IMR-90 (cell line): ENCODE results near the gene CDNF. TPM values are rescaled to one million over a fixed set of nuclear protein-coding genes. Genes with fewer than 3 reads are reported as not detected.

Experiments used
- ATAC-seq: fragments of 200-7000 bp; cut with Tn5 transposase; 2 replicates; pipeline ENCODE4 v1.9.1; 2020; ENCODE audit warnings: low read depth, mild to moderate bottlenecking, moderate library complexity
- BruUV-seq: library from RNA; stranded (reverse); fragments of 400-500 nt; replicated peaks from 2 replicates; lab custom pipeline; 2021; lab: Mats Ljungman, UMichigan
- CTCF ChIA-PET: fragments of 300-600 bp; formaldehyde crosslinking; extraction: SDS; loops from one replicate; lab custom pipeline; 2021; ENCODE audit warnings: antibody characterized with exemption; lab: Yijun Ruan, JAX
- POLR2A ChIA-PET: fragments of 300-600 bp; sonication (Branson Sonifier 250); formaldehyde crosslinking; loops from one replicate; lab custom pipeline; 2022; ENCODE audit warnings: antibody characterized with exemption; ENCODE audit not compliant: unreplicated experiment; lab: Charles Lee
- DNase-seq: peaks from one replicate; pipeline ENCODE4 v3.0.0; 2013
- H2AFZ ChIP-seq: replicated peaks from 2 replicates; pipeline ENCODE3; 2013; ENCODE audit warnings: low read length, mild to moderate bottlenecking; ENCODE audit not compliant: poor library complexity
- H2AK5ac ChIP-seq: 2 replicates; pipeline ENCODE4 v1.6.1; 2013; ENCODE audit warnings: low read depth, low read length, inconsistent platforms
- H2AK9ac ChIP-seq: replicated peaks from 2 replicates; pipeline ENCODE3; 2013; ENCODE audit warnings: mild to moderate bottlenecking, low read depth, low read length, moderate library complexity; ENCODE audit not compliant: poor library complexity
- H2BK120ac ChIP-seq: 2 replicates; pipeline ENCODE4 v1.6.1; 2013; ENCODE audit warnings: low read depth, low read length, inconsistent platforms
- H2BK15ac ChIP-seq: 3 replicates; pipeline ENCODE4 v1.6.1; 2013; ENCODE audit warnings: low read depth, low read length, inconsistent platforms
- H2BK20ac ChIP-seq: 2 replicates; pipeline ENCODE4 v1.6.1; 2013; ENCODE audit warnings: low read depth, mild to moderate bottlenecking, inconsistent platforms, low read length, moderate library complexity
- H2BK5ac ChIP-seq: 2 replicates; pipeline ENCODE4 v1.6.1; 2013; ENCODE audit warnings: mild to moderate bottlenecking, low read depth, low read length, inconsistent platforms; ENCODE audit not compliant: poor library complexity, severe bottlenecking
- H3K14ac ChIP-seq: replicated peaks from 2 replicates; pipeline ENCODE4 v1.6.1; 2013; ENCODE audit warnings: low read depth, low read length, inconsistent platforms
- H3K18ac ChIP-seq: 2 replicates; pipeline ENCODE4 v1.6.1; 2013; ENCODE audit warnings: low read depth, low read length, control low read depth
- H3K23ac ChIP-seq: 2 replicates; pipeline ENCODE4 v1.6.1; 2013; ENCODE audit warnings: low read depth, low read length, inconsistent platforms
- H3K27ac ChIP-seq: 2 replicates; pipeline ENCODE4 v1.5.1; 2013; ENCODE audit warnings: mild to moderate bottlenecking, control low read depth, low read length; ENCODE audit not compliant: insufficient read depth
- H3K27me3 ChIP-seq: 2 replicates; pipeline ENCODE4 v1.6.1; 2013; ENCODE audit warnings: low read length; ENCODE audit not compliant: control insufficient read depth, insufficient read depth
- H3K36me3 ChIP-seq: 2 replicates; pipeline ENCODE4 v1.6.1; 2013; ENCODE audit warnings: low read length, mixed read lengths; ENCODE audit not compliant: control insufficient read depth, insufficient read depth
- H3K4ac ChIP-seq: 2 replicates; pipeline ENCODE4 v1.6.1; 2013; ENCODE audit warnings: low read depth, low read length, inconsistent platforms
- H3K4me1 ChIP-seq: 2 replicates; pipeline ENCODE4 v1.6.1; 2013; ENCODE audit warnings: low read length, mixed read lengths; ENCODE audit not compliant: control insufficient read depth, insufficient read depth
- H3K4me2 ChIP-seq: 2 replicates; pipeline ENCODE4 v1.6.1; 2013; ENCODE audit warnings: low read depth, mild to moderate bottlenecking, control low read depth, low read length, moderate library complexity
- H3K4me3 ChIP-seq: 2 replicates; pipeline ENCODE4 v1.5.1; 2013; ENCODE audit warnings: low read depth, mild to moderate bottlenecking, control low read depth, low read length, moderate library complexity; ENCODE audit not compliant: insufficient read depth
- H3K56ac ChIP-seq: 2 replicates; pipeline ENCODE4 v1.6.1; 2013; ENCODE audit warnings: low read length, inconsistent platforms; ENCODE audit not compliant: insufficient read depth; ENCODE audit errors: extremely low read depth
- H3K79me1 ChIP-seq, 2 experiments: 2 replicates each; pipeline ENCODE4 v1.6.1; 2013; ENCODE audit warnings: low read length in 2 of 2, inconsistent platforms in 1 of 2, low read depth in 1 of 2
- H3K9ac ChIP-seq: 2 replicates; pipeline ENCODE4 v1.6.1; 2013; ENCODE audit warnings: low read depth, low read length, control low read depth
- H3K9me1 ChIP-seq: 2 replicates; pipeline ENCODE4 v1.6.1; 2013; ENCODE audit warnings: low read length, inconsistent platforms; ENCODE audit not compliant: insufficient read depth
- H3K9me3 ChIP-seq: 2 replicates; pipeline ENCODE4 v1.6.1; 2013; ENCODE audit warnings: low read length; ENCODE audit not compliant: control insufficient read depth, insufficient read depth
- H4K20me1 ChIP-seq: 2 replicates; pipeline ENCODE4 v1.6.1; 2013; ENCODE audit warnings: low read length, inconsistent platforms; ENCODE audit not compliant: insufficient read depth
- H4K5ac ChIP-seq: 2 replicates; pipeline ENCODE4 v1.6.1; 2013; ENCODE audit warnings: mild to moderate bottlenecking, low read depth, low read length, control low read depth
- H4K8ac ChIP-seq, 2 experiments: 2 replicates each; pipeline ENCODE4 v1.6.1; 2013; ENCODE audit warnings: low read depth in 2 of 2, low read length in 2 of 2, control low read depth in 1 of 2, inconsistent platforms in 1 of 2
- H4K91ac ChIP-seq: 2 replicates; pipeline ENCODE4 v1.6.1; 2013; ENCODE audit warnings: low read depth, low read length, inconsistent platforms; ENCODE audit not compliant: insufficient read depth
- MAFK ChIP-seq: IDR thresholded peaks from 2 replicates; pipeline ENCODE4 v1.6.1; 2012; ENCODE audit warnings: low read depth, low read length, improper control_type of control experiment
- RCOR1 ChIP-seq: IDR thresholded peaks from 2 replicates; pipeline ENCODE4 v1.6.1; 2012; ENCODE audit warnings: mild to moderate bottlenecking, low read length, improper control_type of control experiment; ENCODE audit not compliant: insufficient replicate concordance
- WGBS, 2 experiments: methylation state at CpG; one replicate each; pipeline versions ENCODE4 v1.1.5 to v1.1.7; 2013; ENCODE audit warnings: missing lambda C conversion rate in 2 of 2; ENCODE audit not compliant: insufficient read length in 1 of 2; ENCODE audit errors: extremely low coverage in 2 of 2; 5-methylcytosine and 5-hydroxymethylcytosine counted together
- dilution Hi-C: fragments of 300-500 bp; cut with HindIII; formaldehyde crosslinking; loops from one replicate; pipeline ENCODE4 v1.14.3; 2018; ENCODE audit warnings: low sequenced_read_pairs; ENCODE audit not compliant: unreplicated experiment
- in situ Hi-C: fragments of 300-500 bp; cut with MboI; formaldehyde crosslinking; loops from 3 replicates; pipeline ENCODE4 v1.14.3; 2019; ENCODE audit warnings: low sequenced_read_pairs, inconsistent platforms, mixed read lengths
- intact Hi-C: fragments of 100-400 bp; cut with micrococcal nuclease; formaldehyde crosslinking; loops from 2 replicates; pipeline ENCODE4 v1.10.0; 2022
- polyA plus RNA-seq, 3 experiments: library from polyadenylated mRNA; depleted of rRNA; stranded (reverse); fragments of >200 nt; gene quantifications; 2 replicates each; pipeline ENCODE4 v1.2.3, GENCODE V29; 2012; ENCODE audit warnings: low replicate concordance in 1 of 3
- total RNA-seq: library from RNA; depleted of rRNA; stranded (reverse); fragments of >200 nt; gene quantifications from 2 replicates; pipeline ENCODE4 v1.2.3, GENCODE V29; 2012

CDNF gene
- total and polyA plus RNA-seq, 2 of the 4 experiments (the other 2 are of a cell fraction), result 0.72 to 1.3 TPM

DNA sequence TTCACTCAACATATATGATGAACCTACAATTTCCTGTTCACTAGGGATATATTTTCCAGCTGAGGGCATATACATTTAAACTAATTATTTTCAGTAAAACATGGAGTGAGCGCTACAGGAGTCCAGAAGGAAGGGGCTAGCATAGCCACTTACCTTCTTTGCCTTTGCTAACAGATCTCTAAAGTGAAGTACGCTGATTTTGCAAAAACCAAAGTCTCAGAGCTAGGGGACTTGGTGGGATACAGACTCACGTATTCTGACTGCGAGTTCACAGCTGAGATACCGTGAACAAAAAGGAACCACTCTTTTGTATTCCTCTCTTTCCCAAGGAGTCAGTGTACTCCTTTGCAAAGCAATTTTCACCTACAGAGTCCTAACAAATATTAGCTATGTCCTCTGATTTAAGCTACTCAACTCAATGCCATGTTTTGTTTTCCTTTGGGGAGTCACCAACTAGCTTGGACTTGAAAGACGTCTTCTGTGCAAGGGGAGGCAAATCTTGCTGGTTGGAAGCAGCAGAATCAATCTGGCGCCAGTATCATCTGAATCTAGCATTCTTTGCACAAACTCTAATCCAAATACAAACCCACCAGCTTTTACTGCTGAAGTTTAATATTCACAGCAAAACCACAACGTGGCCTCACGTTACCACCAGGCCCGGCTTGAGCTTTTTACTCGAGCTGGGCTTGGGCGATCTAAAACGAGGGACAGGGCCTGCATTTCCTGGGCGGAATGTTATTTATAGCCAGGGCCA lies 657 bp downstream of the CDNF start:
- dilution Hi-C loops, result no loop called here
- DNase-seq, result no peak

More for the DNA sequence above, 657 bp downstream of the CDNF start:
- ChIA-PET CTCF (interaction anchor here (0.5 to 2.7 kb wide), 4 partner anchors 10 to 1041 kb away, joined by 3 to 9 read pairs (median 4); no protein-coding TSS in a partner anchor), POLR2A (interaction anchor here (0.5 kb wide), 1 partner anchor 8 kb away, joined by 3 read pairs; no protein-coding TSS in a partner anchor)
- intact Hi-C loops, result loop anchor here (5.0 to 10.0 kb wide), 2 partner anchors 235 to 268 kb away; no protein-coding TSS in a partner anchor
- H2AK5ac ChIP-seq, result no peak overlapping the region; the same call in 1 of the 2 replicates
- no peak; the same call in 1 of the 2 replicates for ATAC-seq
- H3K4me2 ChIP-seq, result peak overlapping the region; percentile 73
- H4K91ac ChIP-seq, result peak overlapping the region; percentile 59
- peak overlapping the region; percentile 61 for H3K4me3 ChIP-seq
- peaks cover 3% of the 10 kb centered on the region for H3K9me1 ChIP-seq
- peaks cover 4% of the 10 kb centered on the region for H4K20me1 ChIP-seq
- peaks cover 8% of the 10 kb centered on the region for H3K36me3 ChIP-seq
- H4K5ac ChIP-seq, result peak overlapping the region; percentile 48
- H3K79me1 ChIP-seq, result peaks cover 20 to 31% of the 10 kb centered on the region in 2 experiments
- H3K23ac ChIP-seq, result peak overlapping the region; percentile 82
- H3K9me3 ChIP-seq, result no peaks in the 10 kb centered on the region
- H3K27ac ChIP-seq, result peak overlapping the region; percentile 74
- peak overlapping the region; percentile 76 for H3K14ac ChIP-seq
- peak overlapping the region; percentile 66 for H3K4ac ChIP-seq
- peak overlapping the region; percentile 37; the same call in 1 of the 2 replicates for H3K56ac ChIP-seq
- peak overlapping the region; percentile 67 for H2AK9ac ChIP-seq
- H2BK15ac ChIP-seq, result peak overlapping the region; percentile 7; the same call in 2 of the 3 replicates
- BruUV-seq, result no TSS peak
- peak overlapping the region; percentile 71 for H3K18ac ChIP-seq
- peak overlapping the region; percentile 76 to 81 for H4K8ac ChIP-seq
- in situ Hi-C loops, result no loop called here
- TF ChIP-seq MAFK (0 out of 2 replicates have a peak, but pooled peaks have one; percentile 29), RCOR1 (no peak)
- H3K9ac ChIP-seq, result peak overlapping the region; percentile 69
- 41% methylated on average over 3 of the region's 14 CpGs; no CpG with 5 or more reads in 1 of the 2 experiments for WGBS, 2 experiments
- no peak overlapping the region for H2BK20ac ChIP-seq
- H3K27me3 ChIP-seq, result no peaks in the 10 kb centered on the region
- H2BK5ac ChIP-seq, result peak overlapping the region; percentile 83
- peaks cover 1% of the 10 kb centered on the region; the same call in 1 of the 2 replicates for H3K4me1 ChIP-seq
- peak overlapping the region; percentile 97 for H2AFZ ChIP-seq
- peak overlapping the region; percentile 64 for H2BK120ac ChIP-seq
